AG04449 (cell line): Measurements from ENCODE around the gene FBXO31.

ENCODE experiments used
- CTCF ChIA-PET: fragments of 350-600 bp; formaldehyde crosslinking; extraction: SDS; loops from one replicate; lab custom pipeline; 2021; ENCODE audit warnings: antibody characterized with exemption; lab: Yijun Ruan, JAX
- POLR2A ChIA-PET: fragments of 400-600, 350-600 bp; formaldehyde crosslinking; extraction: SDS; loops from one replicate; lab custom pipeline; 2020; ENCODE audit warnings: antibody characterized with exemption, inconsistent platforms; lab: Yijun Ruan, JAX
- DNase-seq: peaks from one replicate; pipeline ENCODE4 v3.0.0-alpha.2; 2010; ENCODE audit warnings: low read depth, low spot score
- H3K4me3 ChIP-seq: 2 replicates; pipeline ENCODE4 v1.5.1; 2011; ENCODE audit warnings: low read depth, mild to moderate bottlenecking, control low read depth, low read length
- TF ChIP-seq, protein P1 (sequence below): IDR thresholded peaks from one replicate; pipeline ENCODE4 v1.5.1; 2011; ENCODE audit warnings: mild to moderate bottlenecking, moderate library complexity, low read length, control low read depth, inconsistent platforms; ENCODE audit not compliant: insufficient read depth; ENCODE audit errors: missing control alignments

The FBXO31 gene

GRCh38 chr16:87308826-87309225, 74.8 kb downstream of the FBXO31 start:
- DNase-seq = no peak
- no peak overlapping the region for H3K4me3 ChIP-seq
- CTCF ChIA-PET = interaction anchor here (1.4 kb wide), 1 partner anchor 16 kb away, joined by 5 read pairs; no protein-coding TSS in a partner anchor
- POLR2A ChIA-PET = no interaction called here
- TF ChIP-seq, protein P1, sequence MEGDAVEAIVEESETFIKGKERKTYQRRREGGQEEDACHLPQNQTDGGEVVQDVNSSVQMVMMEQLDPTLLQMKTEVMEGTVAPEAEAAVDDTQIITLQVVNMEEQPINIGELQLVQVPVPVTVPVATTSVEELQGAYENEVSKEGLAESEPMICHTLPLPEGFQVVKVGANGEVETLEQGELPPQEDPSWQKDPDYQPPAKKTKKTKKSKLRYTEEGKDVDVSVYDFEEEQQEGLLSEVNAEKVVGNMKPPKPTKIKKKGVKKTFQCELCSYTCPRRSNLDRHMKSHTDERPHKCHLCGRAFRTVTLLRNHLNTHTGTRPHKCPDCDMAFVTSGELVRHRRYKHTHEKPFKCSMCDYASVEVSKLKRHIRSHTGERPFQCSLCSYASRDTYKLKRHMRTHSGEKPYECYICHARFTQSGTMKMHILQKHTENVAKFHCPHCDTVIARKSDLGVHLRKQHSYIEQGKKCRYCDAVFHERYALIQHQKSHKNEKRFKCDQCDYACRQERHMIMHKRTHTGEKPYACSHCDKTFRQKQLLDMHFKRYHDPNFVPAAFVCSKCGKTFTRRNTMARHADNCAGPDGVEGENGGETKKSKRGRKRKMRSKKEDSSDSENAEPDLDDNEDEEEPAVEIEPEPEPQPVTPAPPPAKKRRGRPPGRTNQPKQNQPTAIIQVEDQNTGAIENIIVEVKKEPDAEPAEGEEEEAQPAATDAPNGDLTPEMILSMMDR = no peak

- ChIA-PET POLR2A (no interaction called here), CTCF (interaction anchor here (1.0 to 2.7 kb wide), 5 partner anchors 8 to 244 kb away, joined by 3 to 18 read pairs (median 7); partner anchors contain the start of gene C16orf95)
- H3K4me3 ChIP-seq = no peak overlapping the region
- DNase-seq = no peak
- TF ChIP-seq, protein P1 = no peak
These were observed 77.1 kb downstream of the FBXO31 start for GRCh38 chr16:87306516-87306915.

GRCh38 chr16:87305505-87306391, 77.8 kb downstream of the FBXO31 start:
- CTCF ChIA-PET = interaction anchor here (1.0 to 2.7 kb wide), 6 partner anchors 8 to 330 kb away, joined by 3 to 18 read pairs (median 6); partner anchors contain the start of gene C16orf95
- DNase-seq = peak; percentile 16
- H3K4me3 ChIP-seq = peak overlapping the region; percentile 39
- TF ChIP-seq, protein P1 = peak; percentile 54
- POLR2A ChIA-PET = interaction anchor here (0.5 kb wide), 1 partner anchor 104 kb away, joined by 3 read pairs; no protein-coding TSS in a partner anchor

DNA sequence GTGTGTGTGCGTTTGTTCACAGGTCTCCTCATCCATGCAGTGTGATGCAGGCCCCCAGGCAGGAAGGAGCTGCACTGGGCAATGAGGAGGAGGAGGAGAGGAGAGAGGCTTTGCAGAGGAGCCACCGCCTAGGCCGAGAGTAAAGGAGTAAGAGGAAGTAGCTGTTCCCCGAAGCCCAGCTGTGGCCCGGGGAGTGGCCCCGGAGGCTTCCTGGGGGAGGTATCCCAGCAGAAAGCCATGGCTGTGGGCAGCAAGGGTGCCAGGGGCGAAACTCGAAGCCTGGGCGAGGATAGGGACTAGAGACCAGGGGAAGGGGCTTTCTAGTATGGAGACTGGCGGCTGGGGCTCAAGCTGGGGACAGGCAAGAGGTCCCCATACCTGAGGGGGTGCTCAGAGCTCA, 78.6 kb downstream of the FBXO31 start:
- no peak overlapping the region for H3K4me3 ChIP-seq
- TF ChIP-seq, protein P1 = no peak
- no peak for DNase-seq
- POLR2A ChIA-PET = no interaction called here
- CTCF ChIA-PET = interaction anchor here (1.0 to 2.4 kb wide), 7 partner anchors 9 to 331 kb away, joined by 3 to 10 read pairs (median 4); partner anchors contain the start of gene C16orf95

- no peak for DNase-seq
- TF ChIP-seq, protein P1 = no peak
- CTCF ChIA-PET = interaction anchor here (0.7 to 2.4 kb wide), 10 partner anchors 8 to 741 kb away, joined by 3 to 10 read pairs (median 4); partner anchors contain the start of gene C16orf95
- no peak overlapping the region for H3K4me3 ChIP-seq
- POLR2A ChIA-PET = interaction anchor here (0.6 kb wide), 1 partner anchor 77 kb away, joined by 3 read pairs; no protein-coding TSS in a partner anchor
These were observed 79.5 kb downstream of the FBXO31 start for GRCh38 chr16:87303962-87304521.
